Measurements from ENCODE around the gene RGS6. TPM values are rescaled to one million over a fixed set of nuclear protein-coding genes. Genes with fewer than 3 reads are reported as not detected.
A peak's percentile ranks its signal among the peaks of the same experiment; 100 is the strongest.
"Not testable (repeated sequence)": the region's sequence is repeated elsewhere in the genome, so short reads cannot be mapped to it uniquely, and the experiment has no call there.

Gene RGS6
- total RNA-seq, 1 donor from 2014 or later, result 1.6 TPM

DNA sequence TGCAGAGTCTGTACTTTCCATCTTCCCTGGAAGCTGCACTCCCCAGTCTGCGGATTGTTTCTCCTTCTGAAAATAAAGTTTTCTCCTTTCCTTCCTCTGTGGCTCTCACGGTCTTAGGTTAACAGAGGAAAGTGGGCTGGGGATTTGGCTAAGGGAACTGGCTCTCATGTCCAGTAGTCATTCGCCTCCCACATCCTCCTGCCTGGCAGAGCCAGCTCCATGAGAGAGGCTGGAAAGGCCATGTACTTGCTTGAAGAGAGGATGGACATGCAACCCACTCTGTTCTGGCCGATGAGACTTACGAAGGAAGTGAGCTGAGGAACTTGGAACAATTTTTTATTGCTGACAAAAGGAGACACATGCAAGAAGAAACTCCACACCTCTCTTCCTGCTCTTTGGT is 18.9 kb upstream of the RGS6 start:
- Mint-ChIP-seq H3K27me3 (peaks cover 14% of the 10 kb centered on the region), H3K4me1 (ENCODE audit: unreplicated experiment) (peaks cover 9% of the 10 kb centered on the region), H3K27ac (no peak overlapping the region), H3K36me3 (no peaks in the 10 kb centered on the region), H3K9me3 (no peaks in the 10 kb centered on the region), H3K4me3 (no peak overlapping the region)
- no peak for TF ChIP-seq CTCF (conservative IDR thresholded peaks at IDR 0.05)
- DNase-seq (ENCODE audit: extremely low spot score, unreplicated experiment), result no peak

GRCh38 chr14:71918955-71919354 is 13.3 kb upstream of the RGS6 start:
- no peak for DNase-seq (ENCODE audit: extremely low spot score, unreplicated experiment)
- peaks cover 4% of the 10 kb centered on the region for H3K9me3 Mint-ChIP-seq
- H3K27ac Mint-ChIP-seq, result no peak overlapping the region
- H3K27me3 Mint-ChIP-seq, result peaks cover 5% of the 10 kb centered on the region
- no peak for TF ChIP-seq CTCF (conservative IDR thresholded peaks at IDR 0.05)
- H3K36me3 Mint-ChIP-seq, result no peaks in the 10 kb centered on the region
- peaks cover 7% of the 10 kb centered on the region for H3K4me1 Mint-ChIP-seq (ENCODE audit: unreplicated experiment)
- no peak overlapping the region for H3K4me3 Mint-ChIP-seq

DNA sequence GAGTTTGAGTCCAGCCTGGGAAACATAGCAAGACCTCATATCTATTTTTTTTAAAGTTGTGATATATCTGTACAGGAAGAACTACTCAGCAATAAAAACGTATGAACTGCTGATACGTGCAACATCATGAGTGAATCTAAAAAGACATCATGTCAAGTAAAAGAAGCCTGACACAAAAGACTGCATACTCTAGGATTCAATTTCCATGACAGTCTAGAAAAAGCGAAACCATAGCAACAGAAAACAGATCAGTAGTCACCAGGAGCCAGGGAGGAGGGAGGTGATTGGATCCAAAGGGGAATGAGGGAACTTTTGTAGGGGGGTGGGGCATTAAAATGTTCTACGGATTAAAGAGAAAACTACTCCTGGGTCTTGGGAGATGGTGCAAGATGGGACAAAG is 8.7 kb upstream of the RGS6 start:
- Mint-ChIP-seq H3K9me3 (peaks cover 4% of the 10 kb centered on the region), H3K4me3 (no peak overlapping the region), H3K36me3 (no peaks in the 10 kb centered on the region), H3K27ac (no peak overlapping the region), H3K27me3 (peaks cover 8% of the 10 kb centered on the region), H3K4me1 (ENCODE audit: unreplicated experiment) (peaks cover 7% of the 10 kb centered on the region)
- DNase-seq (ENCODE audit: extremely low spot score, unreplicated experiment), result no peak
- TF ChIP-seq CTCF (conservative IDR thresholded peaks at IDR 0.05), result no peak

DNA sequence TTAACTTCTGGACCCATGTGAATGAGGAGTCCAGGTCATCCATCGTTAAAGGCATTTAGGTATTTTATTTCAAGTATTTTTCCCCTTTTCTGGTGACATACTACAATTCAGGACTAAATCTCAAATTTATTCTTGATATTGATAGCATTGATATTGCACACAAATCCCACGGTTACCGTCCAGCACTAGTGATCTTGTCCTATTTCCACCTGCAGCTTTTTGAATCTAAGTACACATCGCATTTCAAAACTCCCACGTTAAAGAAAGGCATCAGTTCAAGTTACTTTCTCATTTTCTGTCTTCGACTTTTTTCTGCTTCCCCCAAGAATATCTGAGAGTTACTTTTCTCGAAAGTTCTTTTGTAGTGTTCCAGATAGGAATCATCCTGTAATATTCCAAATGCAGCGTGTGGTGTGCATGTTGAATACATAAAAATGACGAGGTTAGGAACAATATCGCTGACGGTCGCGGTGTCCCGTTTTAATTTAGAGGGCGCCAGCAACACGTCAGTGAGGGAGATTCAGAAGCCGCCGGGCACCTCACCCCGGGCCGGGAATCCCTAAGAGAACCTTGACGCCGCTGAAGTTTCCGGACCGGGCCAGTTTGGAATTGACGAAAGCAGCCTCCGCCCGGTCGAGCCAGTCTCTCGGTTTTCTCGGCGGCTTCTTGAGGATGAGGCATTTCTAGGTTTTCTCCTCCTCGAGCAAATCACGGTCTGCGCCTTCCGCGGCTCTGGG is 569 bp upstream of the RGS6 start:
- H3K4me3 Mint-ChIP-seq, result peak overlapping the region; percentile 66
- TF ChIP-seq CTCF (conservative IDR thresholded peaks at IDR 0.05), result no peak
- peaks cover 3% of the 10 kb centered on the region for H3K36me3 Mint-ChIP-seq
- H3K27me3 Mint-ChIP-seq, result peaks cover 57% of the 10 kb centered on the region
- no peak overlapping the region for H3K27ac Mint-ChIP-seq
- H3K4me1 Mint-ChIP-seq (ENCODE audit: unreplicated experiment), result peaks cover 16% of the 10 kb centered on the region
- H3K9me3 Mint-ChIP-seq, result peaks cover 7% of the 10 kb centered on the region
- DNase-seq (ENCODE audit: extremely low spot score, unreplicated experiment), result no peak

DNA sequence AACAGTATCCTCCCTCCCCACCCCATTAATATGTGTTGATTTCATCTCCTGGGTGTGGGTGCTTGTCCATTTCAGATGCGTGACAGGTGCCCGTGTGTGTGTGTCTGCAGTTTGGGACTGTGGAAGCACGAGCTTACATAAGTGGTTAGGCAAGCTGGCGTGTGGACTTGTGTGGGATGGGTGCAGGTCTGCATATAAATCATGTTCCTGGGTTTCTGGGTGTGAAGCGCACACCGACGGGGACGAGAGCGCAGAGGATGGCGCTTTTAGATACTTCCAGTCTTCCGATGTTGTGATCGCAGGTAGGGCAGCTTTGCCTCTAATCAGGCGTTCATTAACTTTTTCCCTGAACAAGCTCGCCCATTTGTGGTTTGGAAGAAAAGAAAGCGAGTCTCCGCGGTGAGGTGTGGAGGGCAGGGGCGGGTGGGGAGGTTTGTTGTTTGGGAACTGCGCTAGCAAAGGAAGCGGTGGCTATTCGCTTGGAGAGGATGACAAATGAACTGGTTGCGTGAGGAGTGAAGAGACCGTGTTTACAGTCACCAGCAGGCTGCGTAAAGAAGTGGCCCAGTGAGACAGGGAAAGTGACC is 865 bp downstream of the RGS6 start:
- H3K36me3 Mint-ChIP-seq, result peaks cover 3% of the 10 kb centered on the region
- H3K27ac Mint-ChIP-seq, result peak overlapping the region; percentile 81
- H3K4me1 Mint-ChIP-seq (ENCODE audit: unreplicated experiment), result peaks cover 16% of the 10 kb centered on the region
- H3K4me3 Mint-ChIP-seq, result peak overlapping the region; percentile 89
- peaks cover 57% of the 10 kb centered on the region for H3K27me3 Mint-ChIP-seq
- peak; percentile 23 for TF ChIP-seq CTCF (conservative IDR thresholded peaks at IDR 0.05)
- peaks cover 7% of the 10 kb centered on the region for H3K9me3 Mint-ChIP-seq
- DNase-seq (ENCODE audit: extremely low spot score, unreplicated experiment), result no peak

DNA sequence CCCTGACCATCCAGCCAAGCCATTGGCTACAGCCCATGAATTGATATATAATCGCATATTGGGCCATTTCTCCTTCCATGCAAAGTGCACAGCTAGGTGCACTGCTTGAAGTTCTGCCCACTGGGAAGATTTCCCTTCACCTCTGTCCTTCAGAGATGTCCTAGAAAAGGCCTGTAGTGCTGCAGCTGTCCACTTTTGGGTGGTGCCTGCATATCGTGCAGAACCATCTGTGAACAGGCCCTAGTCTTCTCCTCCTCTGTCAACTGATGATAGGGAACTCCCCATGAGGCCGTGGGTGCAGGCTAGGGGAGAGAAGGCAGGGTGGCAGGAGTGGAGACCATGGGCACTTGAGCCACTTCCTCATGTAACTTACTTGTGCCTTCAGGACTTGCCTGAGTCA is 6.0 kb downstream of the RGS6 start:
- H3K9me3 Mint-ChIP-seq; DNase-seq (ENCODE audit: extremely low spot score, unreplicated experiment); H3K27ac Mint-ChIP-seq; H3K36me3 Mint-ChIP-seq; H3K4me3 Mint-ChIP-seq: not testable (repeated sequence)
- Mint-ChIP-seq H3K27me3 (peaks cover 30% of the 10 kb centered on the region), H3K4me1 (ENCODE audit: unreplicated experiment) (peaks cover 10% of the 10 kb centered on the region)

- H3K36me3 Mint-ChIP-seq; H3K4me3 Mint-ChIP-seq; H3K27ac Mint-ChIP-seq; DNase-seq (ENCODE audit: extremely low spot score, unreplicated experiment); H3K9me3 Mint-ChIP-seq; H3K4me1 Mint-ChIP-seq (ENCODE audit: unreplicated experiment): not testable (repeated sequence)
- peaks cover 24% of the 10 kb centered on the region for H3K27me3 Mint-ChIP-seq
Observed at GRCh38 chr14:71939344-71939743, 7.1 kb downstream of the RGS6 start.

- H3K4me3 Mint-ChIP-seq; H3K4me1 Mint-ChIP-seq (ENCODE audit: unreplicated experiment); H3K27ac Mint-ChIP-seq; H3K36me3 Mint-ChIP-seq; H3K9me3 Mint-ChIP-seq; DNase-seq (ENCODE audit: extremely low spot score, unreplicated experiment): not testable (repeated sequence)
- peaks cover 15% of the 10 kb centered on the region for H3K27me3 Mint-ChIP-seq
Observed at GRCh38 chr14:71940500-71940899, 8.3 kb downstream of the RGS6 start.

GRCh38 chr14:71941616-71942015 is 9.4 kb downstream of the RGS6 start:
- DNase-seq (ENCODE audit: extremely low spot score, unreplicated experiment); H3K27ac Mint-ChIP-seq; H3K4me1 Mint-ChIP-seq (ENCODE audit: unreplicated experiment); H3K4me3 Mint-ChIP-seq; H3K36me3 Mint-ChIP-seq; H3K9me3 Mint-ChIP-seq; H3K27me3 Mint-ChIP-seq: not testable (repeated sequence)
